Measurements from ENCODE around the gene SSX2IP. TPM values are rescaled to one million over a fixed set of nuclear protein-coding genes. Genes with fewer than 3 reads are reported as not detected.
"Not testable (repeated sequence)": the region's sequence is repeated elsewhere in the genome, so short reads cannot be mapped to it uniquely, and the experiment has no call there.

The SSX2IP gene
- total RNA-seq, 1 donor from 2014 or later, result 2.3 TPM

DNA sequence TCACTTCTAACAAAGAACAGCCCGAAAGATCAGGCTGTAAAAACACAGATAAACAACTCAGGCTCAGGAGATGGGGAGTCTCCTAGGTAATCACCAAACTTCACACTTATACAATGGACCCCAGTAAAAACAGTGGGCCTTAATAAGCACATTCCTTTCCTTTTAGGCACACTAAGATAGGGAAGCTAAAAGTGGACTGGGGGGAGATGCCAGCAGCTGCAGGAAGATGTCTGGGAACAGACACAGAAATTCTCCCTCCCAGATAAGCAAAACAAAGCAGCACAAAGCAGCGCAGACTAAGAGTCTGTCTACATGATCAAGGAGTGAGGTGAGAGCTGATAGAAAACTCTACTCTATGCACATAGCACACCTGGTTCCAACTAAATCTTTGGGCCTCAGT lies 87.0 kb downstream of the SSX2IP start:
- Histone ChIP-seq H3K36me3 (no peaks in the 10 kb centered on the region), H3K4me3 (peak overlapping the region in 1 of 2 donors; percentile 55), H3K27ac (peak overlapping the region; percentile 87 to 94), H3K9me3 (no peaks in the 10 kb centered on the region), H3K4me1 (peaks cover 9 to 18% of the 10 kb centered on the region in 2 donors), H3K27me3 (no peaks in the 10 kb centered on the region)
- DNase-seq (ENCODE audit: low spot score in 2 of 2), result no peak
- TF ChIP-seq, protein P1, sequence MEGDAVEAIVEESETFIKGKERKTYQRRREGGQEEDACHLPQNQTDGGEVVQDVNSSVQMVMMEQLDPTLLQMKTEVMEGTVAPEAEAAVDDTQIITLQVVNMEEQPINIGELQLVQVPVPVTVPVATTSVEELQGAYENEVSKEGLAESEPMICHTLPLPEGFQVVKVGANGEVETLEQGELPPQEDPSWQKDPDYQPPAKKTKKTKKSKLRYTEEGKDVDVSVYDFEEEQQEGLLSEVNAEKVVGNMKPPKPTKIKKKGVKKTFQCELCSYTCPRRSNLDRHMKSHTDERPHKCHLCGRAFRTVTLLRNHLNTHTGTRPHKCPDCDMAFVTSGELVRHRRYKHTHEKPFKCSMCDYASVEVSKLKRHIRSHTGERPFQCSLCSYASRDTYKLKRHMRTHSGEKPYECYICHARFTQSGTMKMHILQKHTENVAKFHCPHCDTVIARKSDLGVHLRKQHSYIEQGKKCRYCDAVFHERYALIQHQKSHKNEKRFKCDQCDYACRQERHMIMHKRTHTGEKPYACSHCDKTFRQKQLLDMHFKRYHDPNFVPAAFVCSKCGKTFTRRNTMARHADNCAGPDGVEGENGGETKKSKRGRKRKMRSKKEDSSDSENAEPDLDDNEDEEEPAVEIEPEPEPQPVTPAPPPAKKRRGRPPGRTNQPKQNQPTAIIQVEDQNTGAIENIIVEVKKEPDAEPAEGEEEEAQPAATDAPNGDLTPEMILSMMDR (IDR thresholded peaks at IDR 0.05), result no peak
- intact Hi-C loops (cut with DNase I), result loop anchor here (5.0 to 10.0 kb wide), 3 partner anchors 48 to 601 kb away; no protein-coding TSS in a partner anchor

DNA sequence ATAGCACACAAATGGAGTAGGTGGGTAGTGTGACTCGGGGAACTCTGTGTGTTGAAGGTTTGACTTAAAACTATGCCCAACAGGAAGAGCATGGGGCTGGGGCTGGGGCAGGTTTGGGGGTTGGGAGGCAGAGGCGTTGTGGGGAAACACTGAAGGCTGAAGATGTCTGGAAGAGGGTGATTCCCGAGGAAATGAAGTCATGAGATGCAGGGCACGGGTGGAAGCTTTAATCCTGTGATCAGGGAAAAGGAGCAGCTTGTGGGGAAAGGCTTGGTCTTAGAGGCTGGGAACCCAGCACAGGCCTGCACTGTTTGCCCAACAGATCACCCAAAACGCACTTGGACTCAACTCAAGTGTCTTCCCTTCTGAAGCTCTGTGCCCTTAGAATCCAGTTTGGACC lies 89.5 kb downstream of the SSX2IP start:
- H3K36me3 ChIP-seq, result no peaks in the 10 kb centered on the region
- H3K27me3 ChIP-seq, result no peaks in the 10 kb centered on the region
- DNase-seq (ENCODE audit: low spot score in 2 of 2), result no peak
- peaks cover 9 to 18% of the 10 kb centered on the region in 2 donors for H3K4me1 ChIP-seq
- H3K4me3 ChIP-seq, result no peak overlapping the region
- intact Hi-C loops (cut with DNase I), result loop anchor here (5.0 to 10.0 kb wide), 3 partner anchors 46 to 598 kb away; no protein-coding TSS in a partner anchor
- H3K27ac ChIP-seq, result peak overlapping the region; percentile 87 to 91
- no peaks in the 10 kb centered on the region for H3K9me3 ChIP-seq
- TF ChIP-seq, protein P1 (IDR thresholded peaks at IDR 0.05), result no peak

DNA sequence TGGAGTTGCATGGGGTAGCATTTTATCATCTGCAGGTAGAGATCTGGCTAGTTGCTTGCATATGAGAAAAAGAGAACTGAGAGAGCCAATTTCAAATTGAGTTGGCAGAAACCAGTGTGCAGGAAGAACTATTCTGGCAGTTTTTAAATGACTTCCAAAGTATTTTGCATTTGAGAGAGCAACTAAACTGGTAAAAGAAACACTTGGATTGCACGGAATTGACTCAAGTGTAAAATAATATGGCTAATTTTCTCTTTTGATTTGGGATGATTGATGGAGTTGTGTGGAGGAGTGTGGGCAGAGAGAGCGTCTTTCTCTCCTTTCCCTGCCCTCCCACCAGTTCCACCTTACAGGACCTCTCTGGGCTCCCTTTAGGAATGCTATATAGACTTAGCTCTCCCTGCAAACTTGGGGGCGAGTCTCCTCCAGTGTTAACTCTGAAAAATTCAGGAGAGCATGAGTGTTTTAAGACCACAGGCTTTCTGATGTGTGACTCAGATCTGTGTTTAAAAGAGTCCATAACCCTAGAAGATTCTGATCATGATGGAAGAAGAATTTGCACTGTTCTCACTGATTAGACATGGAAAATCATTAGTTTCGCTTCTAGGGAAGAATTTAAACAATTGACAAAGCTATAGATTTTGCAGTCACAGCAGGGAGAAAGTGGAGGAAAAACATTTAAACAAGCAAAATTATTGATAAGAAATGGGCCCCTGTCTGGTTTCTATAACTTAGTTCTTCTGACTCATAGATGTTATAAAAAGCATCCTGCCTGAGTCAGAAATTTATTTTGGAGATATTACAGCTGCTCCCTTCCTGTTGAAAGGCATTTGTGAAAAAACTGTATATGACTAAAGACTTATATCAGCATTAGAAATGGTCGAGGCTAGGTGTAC lies 91.2 kb downstream of the SSX2IP start:
- Histone ChIP-seq H3K4me3 (peak overlapping the region in 1 of 2 donors; percentile 43), H3K27me3 (no peaks in the 10 kb centered on the region), H3K9me3 (peaks cover 0 to under 1% of the 10 kb centered on the region in 2 donors), H3K27ac (peak overlapping the region; percentile 87 to 91), H3K36me3 (no peaks in the 10 kb centered on the region), H3K4me1 (peaks cover 9 to 18% of the 10 kb centered on the region in 2 donors)
- DNase-seq (ENCODE audit: low spot score in 2 of 2), result no peak
- intact Hi-C loops (cut with DNase I), result loop anchor here (1.0 kb wide), 2 partner anchors 25 to 93 kb away; partner anchors contain the start of genes CTBS, GNG5 and SPATA1
- TF ChIP-seq, protein P1 (IDR thresholded peaks at IDR 0.05), result no peak

DNA sequence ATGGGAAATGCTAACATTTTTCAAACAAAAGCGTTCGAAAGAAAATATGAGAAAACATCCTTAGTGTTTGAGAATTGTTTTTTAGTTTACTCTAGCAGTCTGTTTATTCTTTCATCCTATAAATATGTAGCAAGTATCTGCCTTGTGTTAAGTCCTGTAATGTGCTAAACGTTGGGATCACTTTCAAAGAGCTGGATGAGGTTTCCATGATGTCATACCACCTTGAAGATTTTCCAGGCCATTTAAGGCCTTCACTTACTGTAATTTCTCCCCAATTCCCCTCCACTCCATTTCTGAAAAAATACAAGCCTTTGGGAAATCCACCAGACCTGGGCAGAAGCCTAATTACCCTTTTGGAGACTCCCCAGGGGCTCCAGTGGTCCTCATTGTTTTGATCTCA lies 91.8 kb downstream of the SSX2IP start:
- Histone ChIP-seq H3K9me3 (peaks cover 0 to 7% of the 10 kb centered on the region in 2 donors), H3K36me3 (no peaks in the 10 kb centered on the region), H3K27me3 (no peaks in the 10 kb centered on the region), H3K4me3 (no peak overlapping the region), H3K27ac (peak overlapping the region; percentile 87 to 91), H3K4me1 (peaks cover 9 to 17% of the 10 kb centered on the region in 2 donors)
- intact Hi-C loops (cut with DNase I), result no loop called here
- TF ChIP-seq, protein P1 (IDR thresholded peaks at IDR 0.05), result no peak
- DNase-seq (ENCODE audit: low spot score in 2 of 2), result no peak

DNA sequence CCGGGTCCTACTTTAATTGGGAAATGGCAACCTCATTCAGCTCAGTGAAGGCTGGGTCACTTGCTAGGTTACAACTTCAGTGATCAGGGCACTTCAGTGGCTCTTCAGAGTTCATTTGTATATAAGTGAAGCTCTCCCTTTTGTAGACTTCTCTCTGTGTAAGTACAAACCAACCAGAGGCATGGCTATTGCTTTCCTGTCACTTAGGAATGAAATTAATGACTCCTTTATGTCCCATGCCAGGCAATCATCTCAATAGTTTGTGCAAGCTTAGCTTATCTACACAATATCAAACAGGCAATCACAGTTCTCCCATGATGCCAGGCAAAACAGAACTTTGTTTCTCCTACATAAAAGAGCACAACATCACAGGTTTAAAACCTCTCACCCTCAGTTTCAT lies 93.2 kb downstream of the SSX2IP start:
- intact Hi-C loops (cut with DNase I), result no loop called here
- no peaks in the 10 kb centered on the region for H3K36me3 ChIP-seq
- peaks cover 0 to 10% of the 10 kb centered on the region in 2 donors for H3K9me3 ChIP-seq
- H3K27me3 ChIP-seq, result no peaks in the 10 kb centered on the region
- DNase-seq (ENCODE audit: low spot score in 2 of 2), result no peak
- peaks cover 9 to 13% of the 10 kb centered on the region in 2 donors for H3K4me1 ChIP-seq
- TF ChIP-seq, protein P1 (IDR thresholded peaks at IDR 0.05), result no peak
- no peak overlapping the region for H3K4me3 ChIP-seq
- H3K27ac ChIP-seq, result peak overlapping the region; percentile 87 to 91

DNA sequence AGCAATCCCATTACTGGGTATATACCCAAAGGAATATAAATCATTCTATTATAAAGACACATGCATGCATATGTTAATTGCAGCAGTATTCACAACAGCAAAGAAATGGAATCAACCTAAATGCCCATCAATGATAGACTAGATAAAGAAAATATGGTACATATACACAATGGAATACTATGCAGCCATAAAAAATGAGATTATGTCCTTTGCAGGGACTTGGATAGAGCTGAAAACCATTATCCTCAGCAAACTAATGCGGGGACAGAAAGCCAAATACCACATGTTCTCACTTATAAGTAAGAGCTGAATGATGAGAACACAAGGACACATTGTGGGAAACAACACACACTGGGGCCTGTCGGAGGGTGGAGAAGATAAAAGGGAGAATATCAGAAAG lies 95.3 kb downstream of the SSX2IP start:
- H3K27me3 ChIP-seq; H3K27ac ChIP-seq; H3K4me3 ChIP-seq; H3K36me3 ChIP-seq; intact Hi-C loops (cut with DNase I); DNase-seq (ENCODE audit: low spot score in 2 of 2): not testable (repeated sequence)
- H3K4me1 ChIP-seq, result peaks cover 9 to 12% of the 10 kb centered on the region in 2 donors
- peaks cover 0 to 10% of the 10 kb centered on the region in 2 donors for H3K9me3 ChIP-seq
